HG03520 (cell line): Measurements from ENCODE around the gene EIF5AL1.
"Not testable (repeated sequence)": the region's sequence is repeated elsewhere in the genome, so short reads cannot be mapped to it uniquely, and the experiment has no call there.

ENCODE experiments used
- ATAC-seq: cut with Tn5 transposase; IDR thresholded peaks from one replicate; pipeline ENCODE4 v1.9.1; 2021; ENCODE audit warnings: mild to moderate bottlenecking, moderate library complexity; ENCODE audit not compliant: unreplicated experiment

EIF5AL1 gene

DNA sequence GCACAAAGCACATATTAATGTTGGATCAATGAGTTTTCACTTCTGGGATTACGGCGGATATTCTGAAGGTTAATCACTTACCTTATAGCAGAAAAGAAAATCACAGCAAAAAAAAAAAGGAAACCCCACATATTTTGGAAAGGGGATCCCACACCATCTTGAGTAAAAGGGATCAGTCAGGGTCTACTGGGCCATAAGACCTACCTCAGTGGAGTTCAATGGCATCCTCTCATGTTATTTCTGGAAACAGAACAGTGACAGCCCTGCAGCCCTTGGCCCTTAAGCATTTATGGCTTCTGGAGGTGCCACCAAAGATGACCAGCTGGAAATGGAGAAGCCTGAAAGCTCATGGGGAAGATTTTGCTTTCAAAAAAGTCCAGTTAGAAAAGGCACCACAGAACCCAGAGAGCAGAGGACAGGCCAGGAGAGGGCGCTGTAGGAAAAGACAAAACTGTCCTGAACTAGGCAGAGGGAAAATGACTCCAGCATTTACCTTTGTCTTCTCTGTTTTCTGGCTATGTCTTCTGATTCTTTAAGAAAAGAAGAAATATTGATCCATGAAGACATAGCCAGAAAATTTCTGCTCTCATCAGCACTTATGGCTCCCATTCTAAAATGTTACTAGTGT is 2.9 kb upstream of the EIF5AL1 start:
- ATAC-seq = not testable (repeated sequence)

GRCh38 chr10:79509934-79510508 is 2.3 kb upstream of the EIF5AL1 start:
- ATAC-seq = not testable (repeated sequence)

- not testable (repeated sequence) for ATAC-seq
Measured at GRCh38 chr10:79516532-79517205, 4.3 kb downstream of the EIF5AL1 start.

GRCh38 chr10:79517567-79517966 is 5.2 kb downstream of the EIF5AL1 start:
- ATAC-seq = not testable (repeated sequence)

DNA sequence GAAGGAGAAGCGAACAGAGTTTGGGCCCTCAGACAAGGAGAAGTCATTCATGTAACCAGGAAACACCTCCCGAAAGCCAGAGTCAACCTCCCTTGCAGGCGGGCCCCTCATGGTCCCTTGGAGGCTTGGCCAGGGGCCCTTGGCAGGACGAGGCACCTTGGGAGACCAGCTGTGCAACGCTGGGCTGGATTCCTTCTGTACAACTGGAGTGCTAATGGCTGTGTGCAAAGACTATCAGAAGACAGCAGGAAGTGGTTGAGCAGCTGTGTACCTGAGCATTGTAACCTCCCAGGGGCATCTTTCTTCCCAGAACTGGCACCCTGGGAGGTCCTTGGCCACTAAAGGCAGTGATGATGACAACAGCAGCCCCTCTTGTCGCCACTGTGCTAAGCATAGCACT is 9.4 kb downstream of the EIF5AL1 start:
- ATAC-seq = not testable (repeated sequence)

- not testable (repeated sequence) for ATAC-seq
Measured at GRCh38 chr10:79522464-79522863, 10.1 kb downstream of the EIF5AL1 start.

GRCh38 chr10:79523157-79523853 is 11.0 kb downstream of the EIF5AL1 start:
- ATAC-seq = not testable (repeated sequence)

DNA sequence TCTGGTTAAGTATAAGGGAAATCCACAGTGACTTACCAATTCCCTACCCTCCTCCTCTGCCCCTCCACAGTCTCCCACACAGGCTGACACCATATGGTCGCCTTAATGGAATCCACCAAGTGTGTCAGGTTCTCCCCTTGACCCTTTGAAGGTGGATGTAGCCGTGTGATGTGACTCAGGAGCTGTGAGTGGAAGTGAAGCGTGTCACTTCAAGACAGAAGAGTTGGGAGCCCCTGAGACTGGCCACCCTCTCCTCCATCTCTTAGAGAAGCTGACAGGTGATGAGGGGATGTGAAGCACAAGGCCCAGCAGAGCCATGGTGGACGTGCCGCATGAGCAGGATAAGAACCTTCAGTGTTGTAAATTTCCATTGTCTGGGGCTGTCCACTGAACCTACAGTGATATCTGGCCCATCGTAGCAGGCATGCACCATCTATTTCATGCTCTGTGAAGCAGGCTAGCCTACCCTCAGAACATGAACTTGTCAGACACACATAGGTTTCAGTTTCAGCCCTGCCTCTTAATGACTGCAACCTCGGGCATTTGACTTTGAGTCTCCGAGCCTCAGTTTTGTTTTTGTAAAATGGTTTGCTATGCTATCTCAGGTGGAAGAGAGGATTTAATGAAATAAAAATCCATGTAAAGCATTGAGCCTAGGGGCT is 12.8 kb downstream of the EIF5AL1 start:
- ATAC-seq = peak; percentile 91

DNA sequence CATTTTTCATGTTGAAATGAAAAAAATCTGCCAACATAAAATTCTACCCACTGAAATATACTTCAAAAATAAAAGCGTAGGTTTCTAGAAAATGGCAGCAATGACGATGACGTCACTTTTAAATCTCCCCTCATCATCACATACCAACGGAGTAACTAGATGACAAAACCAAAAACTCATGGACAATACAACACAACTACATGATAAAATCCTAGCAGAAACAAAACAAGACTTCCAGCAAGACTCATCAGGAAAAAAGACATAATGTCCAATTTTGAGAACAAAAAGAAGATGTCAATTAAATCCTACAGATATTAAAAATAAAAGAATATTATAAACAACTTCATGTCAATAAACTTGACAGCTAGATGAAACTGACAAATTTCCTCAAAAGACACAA is 15.9 kb downstream of the EIF5AL1 start:
- ATAC-seq = not testable (repeated sequence)

DNA sequence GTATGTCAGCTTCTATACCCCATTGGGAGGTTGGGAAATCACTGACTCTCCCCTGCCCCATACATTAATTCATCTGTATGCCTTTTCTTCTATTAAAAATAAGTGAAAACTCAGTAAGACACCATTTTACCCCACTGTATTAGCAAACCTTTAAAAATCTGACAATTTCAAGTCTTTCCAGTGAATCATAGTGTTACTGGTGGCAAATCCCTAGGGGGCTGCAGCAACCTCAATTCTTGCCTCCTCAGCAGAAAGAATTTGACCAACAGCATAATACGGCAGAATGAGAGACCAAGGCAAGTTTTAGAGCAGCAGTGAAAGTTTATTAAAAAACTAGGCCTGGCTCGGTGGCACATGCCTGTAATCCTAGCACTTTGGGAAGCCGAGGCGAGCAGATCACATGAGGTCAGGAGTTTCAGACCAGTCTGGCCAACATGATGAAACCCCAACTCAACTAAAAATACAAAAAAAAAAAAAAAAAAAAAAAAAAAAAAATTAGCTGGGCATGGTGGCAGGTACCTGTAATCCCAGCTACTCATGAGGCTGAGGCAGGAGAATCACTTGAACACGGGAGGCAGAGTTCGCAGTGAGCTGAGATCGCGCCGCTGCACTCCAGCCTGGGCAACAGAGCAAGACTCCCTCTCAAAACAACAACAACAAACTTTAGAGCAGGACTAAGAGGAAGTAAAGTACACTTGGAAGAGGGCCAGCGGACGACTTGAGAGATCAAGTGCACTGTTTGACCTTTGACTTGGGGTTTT is 21.0 kb downstream of the EIF5AL1 start:
- not testable (repeated sequence) for ATAC-seq

DNA sequence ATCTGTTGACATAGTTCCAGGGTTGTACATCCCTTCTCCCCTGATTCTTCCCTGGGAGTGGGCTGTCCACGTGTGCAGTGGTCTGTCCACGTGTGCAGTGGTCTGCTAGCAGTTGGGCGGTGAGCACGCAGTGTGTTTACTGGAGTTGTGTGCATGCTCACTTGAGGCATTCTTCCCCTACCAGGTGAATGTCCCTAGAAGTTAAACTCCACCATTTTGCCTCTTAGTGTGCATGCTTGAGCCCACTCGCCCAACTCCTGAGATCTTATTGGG is 21.5 kb downstream of the EIF5AL1 start:
- ATAC-seq = not testable (repeated sequence)

GRCh38 chr10:79538311-79538710 is 26.0 kb downstream of the EIF5AL1 start:
- not testable (repeated sequence) for ATAC-seq

DNA sequence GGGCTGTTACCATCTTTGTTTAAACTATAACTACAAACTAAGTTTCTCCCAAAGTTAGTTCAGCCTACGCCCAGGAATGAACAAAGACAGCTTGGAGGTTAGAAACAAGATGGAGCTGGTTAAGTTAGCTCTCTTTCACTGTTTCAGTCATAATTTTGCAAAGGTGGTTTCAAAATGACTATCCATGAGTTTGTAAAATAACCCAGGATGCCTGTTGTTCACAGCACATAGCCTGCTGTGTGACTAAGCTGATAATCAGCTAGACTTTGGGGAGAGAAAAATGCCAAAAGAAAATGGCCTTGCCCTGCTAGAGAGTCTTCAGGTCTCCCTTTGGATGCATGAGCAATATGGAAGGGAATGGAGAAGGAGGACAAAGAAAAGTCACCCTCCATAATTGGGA is 28.6 kb downstream of the EIF5AL1 start:
- peak; percentile 95 for ATAC-seq

GRCh38 chr10:79542626-79543025 is 30.3 kb downstream of the EIF5AL1 start:
- no peak for ATAC-seq

- ATAC-seq = not testable (repeated sequence)
Measured at GRCh38 chr10:79544408-79544807, 32.1 kb downstream of the EIF5AL1 start.

- not testable (repeated sequence) for ATAC-seq
Measured at GRCh38 chr10:79544926-79545659, 32.8 kb downstream of the EIF5AL1 start.

DNA sequence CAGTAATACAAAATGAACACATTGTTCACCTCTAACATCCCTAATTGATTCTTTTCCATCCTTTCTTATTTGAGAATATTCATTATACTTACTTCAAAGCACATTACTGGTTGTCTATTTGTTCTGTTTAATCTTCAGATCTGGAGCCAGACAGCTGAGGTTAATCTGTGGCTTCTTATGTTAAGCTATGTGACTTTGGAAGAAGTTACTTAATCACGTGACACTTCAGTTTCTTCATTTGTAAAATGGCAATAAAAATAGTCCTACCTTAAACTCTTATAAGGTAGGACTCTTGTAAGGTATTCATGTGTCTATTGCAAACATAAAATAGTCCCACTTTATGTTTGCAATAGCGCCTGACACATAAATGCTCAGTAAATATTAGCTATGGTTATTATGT is 34.8 kb downstream of the EIF5AL1 start:
- ATAC-seq = not testable (repeated sequence)

GRCh38 chr10:79547973-79548372 is 35.6 kb downstream of the EIF5AL1 start:
- ATAC-seq = no peak

DNA sequence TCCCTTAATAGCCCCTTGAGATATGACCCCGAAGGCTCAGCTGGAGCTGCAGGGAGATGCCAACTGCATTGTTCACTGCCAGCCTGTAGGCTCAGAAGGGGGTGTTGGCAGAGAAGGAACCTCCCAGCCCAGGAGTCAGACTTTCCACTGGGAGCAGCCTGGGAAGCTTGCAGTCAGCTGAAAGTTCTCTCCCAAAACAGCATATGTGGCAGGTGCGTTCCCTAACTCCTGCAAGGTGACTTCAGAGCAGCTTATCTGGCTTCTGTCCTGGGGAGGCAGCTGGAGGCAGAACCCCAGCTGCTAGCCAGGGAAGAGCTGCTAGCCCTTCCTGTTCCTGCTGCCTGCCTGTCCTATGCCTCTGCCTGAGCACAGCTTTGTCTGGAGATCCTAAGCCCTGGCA is 39.8 kb downstream of the EIF5AL1 start:
- no peak for ATAC-seq
